ENCODE measurements around the gene SNX17.

Gene SNX17

DNA sequence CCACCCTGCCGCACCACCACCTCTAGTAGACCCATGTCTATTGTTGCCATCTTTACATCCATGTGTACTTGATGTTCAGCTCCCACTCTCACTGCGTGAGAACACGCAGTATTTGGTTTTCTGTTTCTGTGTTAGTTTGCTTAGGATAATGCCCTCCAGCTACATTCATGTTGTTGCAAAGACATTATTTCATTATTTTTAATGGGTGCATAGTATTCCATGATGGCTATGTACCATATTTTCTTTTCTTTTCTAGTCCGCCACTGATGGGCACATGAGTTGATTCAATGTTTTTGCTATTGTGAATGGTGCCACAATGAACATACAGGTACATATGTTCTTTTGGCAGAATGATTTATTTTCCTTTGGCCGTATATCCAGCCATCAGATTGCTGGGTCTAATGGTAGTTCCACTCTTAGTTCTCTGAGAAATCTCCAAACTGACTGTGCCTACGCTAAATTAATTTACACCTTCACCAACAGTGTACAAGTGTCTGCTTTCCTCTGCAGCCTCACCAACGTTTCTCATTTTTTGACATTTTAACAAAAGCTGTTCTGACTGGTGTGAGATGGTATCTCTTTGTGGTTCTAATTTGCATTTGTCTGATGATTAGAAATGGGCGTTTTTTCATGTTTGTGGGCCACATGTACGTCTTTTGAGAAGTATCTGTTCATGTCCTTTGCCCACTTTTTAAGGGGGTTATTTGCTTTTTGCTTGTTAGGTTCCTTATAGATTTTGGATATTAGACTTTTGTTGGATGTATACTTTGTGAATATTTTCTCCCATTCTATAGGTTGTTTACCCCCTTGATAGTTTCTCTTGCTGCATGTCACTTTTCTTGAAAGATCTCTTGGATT is 20.6 kb downstream of the SNX17 start:
- no peak for DNase-seq (ENCODE audit: low read depth in 1 of 2, low spot score in 1 of 2)
- Histone ChIP-seq H3K27ac (replicated peaks) (no peak overlapping the region), H3K4me3 (replicated peaks; ENCODE audit: insufficient read depth, low read length) (no peak overlapping the region), H3K27me3 (ENCODE audit: insufficient read depth, poor library complexity, severe bottlenecking) (no peaks in the 10 kb centered on the region)
- TF ChIP-seq POLR2AphosphoS5 (IDR thresholded peaks at IDR 0.05; ENCODE audit: low read depth) (no peak), SPI1 (IDR thresholded peaks at IDR 0.05; ENCODE audit: borderline replicate concordance, low read depth) (no peak)
- TF ChIP-seq, protein P1, sequence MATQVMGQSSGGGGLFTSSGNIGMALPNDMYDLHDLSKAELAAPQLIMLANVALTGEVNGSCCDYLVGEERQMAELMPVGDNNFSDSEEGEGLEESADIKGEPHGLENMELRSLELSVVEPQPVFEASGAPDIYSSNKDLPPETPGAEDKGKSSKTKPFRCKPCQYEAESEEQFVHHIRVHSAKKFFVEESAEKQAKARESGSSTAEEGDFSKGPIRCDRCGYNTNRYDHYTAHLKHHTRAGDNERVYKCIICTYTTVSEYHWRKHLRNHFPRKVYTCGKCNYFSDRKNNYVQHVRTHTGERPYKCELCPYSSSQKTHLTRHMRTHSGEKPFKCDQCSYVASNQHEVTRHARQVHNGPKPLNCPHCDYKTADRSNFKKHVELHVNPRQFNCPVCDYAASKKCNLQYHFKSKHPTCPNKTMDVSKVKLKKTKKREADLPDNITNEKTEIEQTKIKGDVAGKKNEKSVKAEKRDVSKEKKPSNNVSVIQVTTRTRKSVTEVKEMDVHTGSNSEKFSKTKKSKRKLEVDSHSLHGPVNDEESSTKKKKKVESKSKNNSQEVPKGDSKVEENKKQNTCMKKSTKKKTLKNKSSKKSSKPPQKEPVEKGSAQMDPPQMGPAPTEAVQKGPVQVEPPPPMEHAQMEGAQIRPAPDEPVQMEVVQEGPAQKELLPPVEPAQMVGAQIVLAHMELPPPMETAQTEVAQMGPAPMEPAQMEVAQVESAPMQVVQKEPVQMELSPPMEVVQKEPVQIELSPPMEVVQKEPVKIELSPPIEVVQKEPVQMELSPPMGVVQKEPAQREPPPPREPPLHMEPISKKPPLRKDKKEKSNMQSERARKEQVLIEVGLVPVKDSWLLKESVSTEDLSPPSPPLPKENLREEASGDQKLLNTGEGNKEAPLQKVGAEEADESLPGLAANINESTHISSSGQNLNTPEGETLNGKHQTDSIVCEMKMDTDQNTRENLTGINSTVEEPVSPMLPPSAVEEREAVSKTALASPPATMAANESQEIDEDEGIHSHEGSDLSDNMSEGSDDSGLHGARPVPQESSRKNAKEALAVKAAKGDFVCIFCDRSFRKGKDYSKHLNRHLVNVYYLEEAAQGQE (IDR thresholded peaks at IDR 0.05; ENCODE audit: insufficient replicate concordance, low read depth), result no peak

DNA sequence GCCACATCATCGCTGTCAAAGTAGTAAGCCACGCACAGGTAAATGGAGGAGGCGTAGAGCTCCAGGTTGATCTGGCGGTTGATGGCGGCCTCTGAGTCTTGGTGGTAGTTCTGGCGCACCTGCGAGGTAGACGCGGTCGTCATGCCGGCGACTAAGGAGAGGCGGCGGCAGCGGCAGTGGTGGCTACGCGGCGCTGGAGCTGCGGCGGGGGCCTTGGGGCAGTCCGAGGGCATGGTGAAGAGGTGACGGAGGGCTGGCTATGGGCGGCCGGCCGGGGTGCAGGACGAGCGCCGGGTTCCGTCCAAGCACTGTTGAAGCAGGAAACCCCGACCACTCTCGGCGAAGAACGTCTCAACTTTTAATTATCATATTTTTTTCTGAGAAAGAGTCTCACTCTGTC is 22.8 kb downstream of the SNX17 start:
- H3K27ac ChIP-seq (replicated peaks), result no peak overlapping the region
- no peak for DNase-seq (ENCODE audit: low read depth in 1 of 2, low spot score in 1 of 2)
- TF ChIP-seq GABPA (IDR thresholded peaks at IDR 0.05; ENCODE audit: low read depth) (no peak), SPI1 (IDR thresholded peaks at IDR 0.05; ENCODE audit: borderline replicate concordance, low read depth) (no peak), POLR2AphosphoS5 (IDR thresholded peaks at IDR 0.05; ENCODE audit: low read depth) (no peak)
- TF ChIP-seq, protein P1 (IDR thresholded peaks at IDR 0.05; ENCODE audit: insufficient replicate concordance, low read depth), result no peak
- TF ChIP-seq, protein P2, sequence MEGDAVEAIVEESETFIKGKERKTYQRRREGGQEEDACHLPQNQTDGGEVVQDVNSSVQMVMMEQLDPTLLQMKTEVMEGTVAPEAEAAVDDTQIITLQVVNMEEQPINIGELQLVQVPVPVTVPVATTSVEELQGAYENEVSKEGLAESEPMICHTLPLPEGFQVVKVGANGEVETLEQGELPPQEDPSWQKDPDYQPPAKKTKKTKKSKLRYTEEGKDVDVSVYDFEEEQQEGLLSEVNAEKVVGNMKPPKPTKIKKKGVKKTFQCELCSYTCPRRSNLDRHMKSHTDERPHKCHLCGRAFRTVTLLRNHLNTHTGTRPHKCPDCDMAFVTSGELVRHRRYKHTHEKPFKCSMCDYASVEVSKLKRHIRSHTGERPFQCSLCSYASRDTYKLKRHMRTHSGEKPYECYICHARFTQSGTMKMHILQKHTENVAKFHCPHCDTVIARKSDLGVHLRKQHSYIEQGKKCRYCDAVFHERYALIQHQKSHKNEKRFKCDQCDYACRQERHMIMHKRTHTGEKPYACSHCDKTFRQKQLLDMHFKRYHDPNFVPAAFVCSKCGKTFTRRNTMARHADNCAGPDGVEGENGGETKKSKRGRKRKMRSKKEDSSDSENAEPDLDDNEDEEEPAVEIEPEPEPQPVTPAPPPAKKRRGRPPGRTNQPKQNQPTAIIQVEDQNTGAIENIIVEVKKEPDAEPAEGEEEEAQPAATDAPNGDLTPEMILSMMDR (IDR thresholded peaks at IDR 0.05; ENCODE audit: insufficient read depth, low read length), result no peak
- no peaks in the 10 kb centered on the region for H3K27me3 ChIP-seq (ENCODE audit: insufficient read depth, poor library complexity, severe bottlenecking)
- no peak overlapping the region for H3K4me3 ChIP-seq (replicated peaks; ENCODE audit: insufficient read depth, low read length)

DNA sequence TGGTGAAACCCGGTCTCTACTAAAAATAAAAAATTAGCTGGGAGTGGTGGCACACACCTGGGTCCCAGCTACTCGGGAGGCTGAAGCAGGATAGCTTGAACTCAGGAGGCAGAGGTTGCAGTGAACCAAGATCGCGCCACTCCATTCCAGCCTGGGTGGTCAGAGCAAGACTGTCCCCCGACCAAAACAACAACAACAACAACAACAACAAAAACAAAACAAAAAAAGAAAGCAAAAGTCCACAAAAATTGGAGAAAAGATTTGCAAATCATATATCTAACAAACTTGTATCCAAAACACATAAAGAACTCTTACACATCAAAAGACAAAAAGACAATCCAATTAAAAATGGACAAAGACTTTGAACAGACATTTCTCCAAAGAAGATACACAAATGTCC is 28.5 kb downstream of the SNX17 start:
- no peak for TF ChIP-seq GABPA (IDR thresholded peaks at IDR 0.05; ENCODE audit: low read depth)
- TF ChIP-seq, protein P2 (IDR thresholded peaks at IDR 0.05; ENCODE audit: insufficient read depth, low read length), result no peak
- TF ChIP-seq, protein P1 (IDR thresholded peaks at IDR 0.05; ENCODE audit: insufficient replicate concordance, low read depth), result no peak
- Histone ChIP-seq H3K27ac (replicated peaks) (no peak overlapping the region), H3K4me3 (replicated peaks; ENCODE audit: insufficient read depth, low read length) (no peak overlapping the region), H3K27me3 (ENCODE audit: insufficient read depth, poor library complexity, severe bottlenecking) (no peaks in the 10 kb centered on the region)
- no peak for DNase-seq (ENCODE audit: low read depth in 1 of 2, low spot score in 1 of 2)

All from HL-60 (cell line).